Measurements from ENCODE around the gene RAP1GAP.

GRCh38 chr1:21620011-21620410 lies 49.1 kb downstream of the RAP1GAP start:
- no peak for TF ChIP-seq EZH2phosphoT487 (IDR thresholded peaks at IDR 0.05; ENCODE audit: insufficient read depth, low read depth)
- TF ChIP-seq EZH2 (IDR thresholded peaks at IDR 0.05; ENCODE audit: insufficient read depth, poor library complexity, severe bottlenecking) = no peak
